ENCODE results near the gene WFIKKN2. TPM values are rescaled to one million over a fixed set of nuclear protein-coding genes. Genes with fewer than 3 reads are reported as not detected.

WFIKKN2 gene
- polyA plus RNA-seq, 1 of the 3 experiments (the other 2 are of a cell fraction) = not detected

- no peak for TF ChIP-seq MXI1 (IDR thresholded peaks at IDR 0.05; ENCODE audit: low read depth, low read length)
- TF ChIP-seq, protein P1, sequence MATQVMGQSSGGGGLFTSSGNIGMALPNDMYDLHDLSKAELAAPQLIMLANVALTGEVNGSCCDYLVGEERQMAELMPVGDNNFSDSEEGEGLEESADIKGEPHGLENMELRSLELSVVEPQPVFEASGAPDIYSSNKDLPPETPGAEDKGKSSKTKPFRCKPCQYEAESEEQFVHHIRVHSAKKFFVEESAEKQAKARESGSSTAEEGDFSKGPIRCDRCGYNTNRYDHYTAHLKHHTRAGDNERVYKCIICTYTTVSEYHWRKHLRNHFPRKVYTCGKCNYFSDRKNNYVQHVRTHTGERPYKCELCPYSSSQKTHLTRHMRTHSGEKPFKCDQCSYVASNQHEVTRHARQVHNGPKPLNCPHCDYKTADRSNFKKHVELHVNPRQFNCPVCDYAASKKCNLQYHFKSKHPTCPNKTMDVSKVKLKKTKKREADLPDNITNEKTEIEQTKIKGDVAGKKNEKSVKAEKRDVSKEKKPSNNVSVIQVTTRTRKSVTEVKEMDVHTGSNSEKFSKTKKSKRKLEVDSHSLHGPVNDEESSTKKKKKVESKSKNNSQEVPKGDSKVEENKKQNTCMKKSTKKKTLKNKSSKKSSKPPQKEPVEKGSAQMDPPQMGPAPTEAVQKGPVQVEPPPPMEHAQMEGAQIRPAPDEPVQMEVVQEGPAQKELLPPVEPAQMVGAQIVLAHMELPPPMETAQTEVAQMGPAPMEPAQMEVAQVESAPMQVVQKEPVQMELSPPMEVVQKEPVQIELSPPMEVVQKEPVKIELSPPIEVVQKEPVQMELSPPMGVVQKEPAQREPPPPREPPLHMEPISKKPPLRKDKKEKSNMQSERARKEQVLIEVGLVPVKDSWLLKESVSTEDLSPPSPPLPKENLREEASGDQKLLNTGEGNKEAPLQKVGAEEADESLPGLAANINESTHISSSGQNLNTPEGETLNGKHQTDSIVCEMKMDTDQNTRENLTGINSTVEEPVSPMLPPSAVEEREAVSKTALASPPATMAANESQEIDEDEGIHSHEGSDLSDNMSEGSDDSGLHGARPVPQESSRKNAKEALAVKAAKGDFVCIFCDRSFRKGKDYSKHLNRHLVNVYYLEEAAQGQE (IDR thresholded peaks at IDR 0.05; ENCODE audit: low read depth, low read length) = no peak
- no peak for TF ChIP-seq RAD21 (IDR thresholded peaks at IDR 0.05; ENCODE audit: low read length)
- TF ChIP-seq, protein P2, sequence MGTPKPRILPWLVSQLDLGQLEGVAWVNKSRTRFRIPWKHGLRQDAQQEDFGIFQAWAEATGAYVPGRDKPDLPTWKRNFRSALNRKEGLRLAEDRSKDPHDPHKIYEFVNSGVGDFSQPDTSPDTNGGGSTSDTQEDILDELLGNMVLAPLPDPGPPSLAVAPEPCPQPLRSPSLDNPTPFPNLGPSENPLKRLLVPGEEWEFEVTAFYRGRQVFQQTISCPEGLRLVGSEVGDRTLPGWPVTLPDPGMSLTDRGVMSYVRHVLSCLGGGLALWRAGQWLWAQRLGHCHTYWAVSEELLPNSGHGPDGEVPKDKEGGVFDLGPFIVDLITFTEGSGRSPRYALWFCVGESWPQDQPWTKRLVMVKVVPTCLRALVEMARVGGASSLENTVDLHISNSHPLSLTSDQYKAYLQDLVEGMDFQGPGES (IDR thresholded peaks at IDR 0.05; ENCODE audit: low read depth, low read length) = no peak
- TF ChIP-seq RFX5 (IDR thresholded peaks at IDR 0.05; ENCODE audit: low read length) = no peak
- no peak for TF ChIP-seq TAF1 (IDR thresholded peaks at IDR 0.05; ENCODE audit: borderline replicate concordance, low read depth, low read length)
- Histone ChIP-seq H3K9ac (no peak overlapping the region), H3K79me2 (ENCODE audit: insufficient read depth) (no peaks in the 10 kb centered on the region), H3K4me1 (ENCODE audit: control insufficient read depth in 1 of 2, insufficient read depth in 2 of 2, low read depth in 1 of 2, low read length in 1 of 2) (peaks cover 3 to 5% of the 10 kb centered on the region in 2 experiments; a peak in 2 of 4 replicates), H3K9me3 (no peaks in the 10 kb centered on the region), H3K36me3 (replicated peaks in 1 of 2; ENCODE audit: control insufficient read depth in 1 of 2, insufficient read depth in 2 of 2, low read length in 1 of 2) (no peaks in the 10 kb centered on the region), H3F3A (replicated peaks; ENCODE audit: insufficient read depth) (no peaks in the 10 kb centered on the region), H4K20me1 (ENCODE audit: insufficient read depth) (no peaks in the 10 kb centered on the region), H3K4me3 (ENCODE audit: low read depth in 2 of 2, low read length in 1 of 2) (no peak overlapping the region), H3K27ac (ENCODE audit: low read depth in 2 of 2, low read length in 1 of 2) (no peak overlapping the region), H3K27me3 (ENCODE audit: insufficient read depth) (no peaks in the 10 kb centered on the region), H3K4me2 (no peak overlapping the region), H2AFZ (ENCODE audit: low read depth) (no peak overlapping the region), H3K9me2 (no peaks in the 10 kb centered on the region)
- ChIA-PET CTCF (interaction anchor here (1.0 to 26.2 kb wide), 15 partner anchors 10 to 293 kb away, joined by 3 to 520 read pairs (median 13); no protein-coding TSS in a partner anchor), POLR2A (interaction anchor here (0.6 kb wide), 1 partner anchor 178 kb away, joined by 4 read pairs; no protein-coding TSS in a partner anchor)
- no peak for DNase-seq
- 76% methylated on average over 22 of the region's 29 CpGs for WGBS (ENCODE audit: low lambda C conversion rate)
Observed at GRCh38 chr17:50840311-50840851, 5.0 kb downstream of the WFIKKN2 start.

DNA sequence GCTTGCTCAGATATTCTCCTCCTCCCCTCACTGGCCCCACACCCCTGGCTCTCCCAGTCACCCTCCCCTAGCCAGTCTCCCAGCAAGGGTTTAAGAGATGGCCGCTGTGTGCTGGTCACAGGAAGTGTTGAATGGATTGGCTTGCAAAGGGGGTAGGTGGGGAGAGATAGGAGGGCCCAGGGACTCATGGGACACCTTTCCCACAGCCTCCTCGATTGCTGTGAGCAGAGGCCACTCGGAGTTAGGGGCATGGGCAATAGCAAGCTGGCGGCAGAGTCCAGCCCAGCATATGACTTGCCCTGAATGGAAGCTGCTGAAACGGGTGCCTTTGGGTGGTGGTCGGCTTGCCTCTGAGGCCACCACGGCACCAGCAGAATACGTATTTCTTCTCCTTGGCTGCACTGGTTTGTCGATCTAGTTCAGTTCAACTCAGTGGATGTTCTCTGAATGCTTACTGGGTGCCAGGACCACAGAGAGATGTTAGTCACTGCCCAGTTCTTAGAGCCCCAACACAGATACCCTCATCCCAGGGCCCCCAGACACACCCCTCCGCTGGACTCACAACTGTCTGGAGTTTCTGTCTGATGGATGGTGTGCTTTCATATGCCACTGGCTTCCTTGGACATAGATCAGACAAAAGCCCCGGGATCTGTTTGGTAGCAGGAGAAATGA lies 6.0 kb downstream of the WFIKKN2 start:
- no peaks in the 10 kb centered on the region for H3K9me3 ChIP-seq
- ChIA-PET CTCF (interaction anchor here (0.6 to 26.2 kb wide), 47 partner anchors 8 to 373 kb away, joined by 3 to 520 read pairs (median 5); partner anchors contain the start of genes CHAD and SPATA20), POLR2A (interaction anchor here (0.8 to 1.1 kb wide), 3 partner anchors 11 to 58 kb away, joined by 3 to 4 read pairs (median 3); no protein-coding TSS in a partner anchor)
- H3K27ac ChIP-seq (ENCODE audit: low read depth in 2 of 2, low read length in 1 of 2) = no peak overlapping the region
- no peak overlapping the region; a peak in 1 of 4 replicates for H3K4me3 ChIP-seq (ENCODE audit: low read depth in 2 of 2, low read length in 1 of 2)
- no peak overlapping the region for H3K9ac ChIP-seq
- no peaks in the 10 kb centered on the region for H3K36me3 ChIP-seq (replicated peaks in 1 of 2; ENCODE audit: control insufficient read depth in 1 of 2, insufficient read depth in 2 of 2, low read length in 1 of 2)
- no peaks in the 10 kb centered on the region for H3K9me2 ChIP-seq
- TF ChIP-seq SMC3 (IDR thresholded peaks at IDR 0.05; ENCODE audit: low read depth, low read length) (no peak), POLR2AphosphoS5 (IDR thresholded peaks at IDR 0.05; ENCODE audit: low read depth, low read length) (no peak), ELF1 (IDR thresholded peaks at IDR 0.05) (no peak), RXRA (IDR thresholded peaks at IDR 0.05; ENCODE audit: borderline replicate concordance, low read depth) (no peak)
- TF ChIP-seq, protein P2 (IDR thresholded peaks at IDR 0.05; ENCODE audit: low read depth, low read length) = no peak
- TF ChIP-seq, protein P3, sequence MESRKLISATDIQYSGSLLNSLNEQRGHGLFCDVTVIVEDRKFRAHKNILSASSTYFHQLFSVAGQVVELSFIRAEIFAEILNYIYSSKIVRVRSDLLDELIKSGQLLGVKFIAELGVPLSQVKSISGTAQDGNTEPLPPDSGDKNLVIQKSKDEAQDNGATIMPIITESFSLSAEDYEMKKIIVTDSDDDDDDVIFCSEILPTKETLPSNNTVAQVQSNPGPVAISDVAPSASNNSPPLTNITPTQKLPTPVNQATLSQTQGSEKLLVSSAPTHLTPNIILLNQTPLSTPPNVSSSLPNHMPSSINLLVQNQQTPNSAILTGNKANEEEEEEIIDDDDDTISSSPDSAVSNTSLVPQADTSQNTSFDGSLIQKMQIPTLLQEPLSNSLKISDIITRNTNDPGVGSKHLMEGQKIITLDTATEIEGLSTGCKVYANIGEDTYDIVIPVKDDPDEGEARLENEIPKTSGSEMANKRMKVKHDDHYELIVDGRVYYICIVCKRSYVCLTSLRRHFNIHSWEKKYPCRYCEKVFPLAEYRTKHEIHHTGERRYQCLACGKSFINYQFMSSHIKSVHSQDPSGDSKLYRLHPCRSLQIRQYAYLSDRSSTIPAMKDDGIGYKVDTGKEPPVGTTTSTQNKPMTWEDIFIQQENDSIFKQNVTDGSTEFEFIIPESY (IDR thresholded peaks at IDR 0.05; ENCODE audit: borderline replicate concordance, low read depth) = no peak
- no peak overlapping the region for H3K4me2 ChIP-seq
- H3K27me3 ChIP-seq (ENCODE audit: insufficient read depth) = no peaks in the 10 kb centered on the region
- no peak for DNase-seq
- H3F3A ChIP-seq (replicated peaks; ENCODE audit: insufficient read depth) = no peaks in the 10 kb centered on the region
- 0 out of 2 replicates have a peak overlapping the region, but pooled peaks have one; percentile 69 for H2AFZ ChIP-seq (ENCODE audit: low read depth)
- H4K20me1 ChIP-seq (ENCODE audit: insufficient read depth) = no peaks in the 10 kb centered on the region
- H3K4me1 ChIP-seq (ENCODE audit: control insufficient read depth in 1 of 2, insufficient read depth in 2 of 2, low read depth in 1 of 2, low read length in 1 of 2) = peaks cover 3 to 5% of the 10 kb centered on the region in 2 experiments; a peak in 2 of 4 replicates
- 63% methylated on average over 11 of the region's 11 CpGs for WGBS (ENCODE audit: low lambda C conversion rate)
- no peaks in the 10 kb centered on the region for H3K79me2 ChIP-seq (ENCODE audit: insufficient read depth)
